GM08714 (cell line): Measurements from ENCODE around the gene CD9.

ENCODE experiments used
- H3K4me3 ChIP-seq: fragments of 200-500 bp; sonication (Bioruptor generic); 2 replicates; pipeline ENCODE4 v1.5.1; 2014; ENCODE audit warnings: mild to moderate bottlenecking, low read length, inconsistent platforms
- ZNF274 ChIP-seq: IDR thresholded peaks from 2 replicates; pipeline ENCODE4 v1.6.1; 2012; ENCODE audit warnings: mild to moderate bottlenecking, low read depth, low read length

The CD9 gene

DNA sequence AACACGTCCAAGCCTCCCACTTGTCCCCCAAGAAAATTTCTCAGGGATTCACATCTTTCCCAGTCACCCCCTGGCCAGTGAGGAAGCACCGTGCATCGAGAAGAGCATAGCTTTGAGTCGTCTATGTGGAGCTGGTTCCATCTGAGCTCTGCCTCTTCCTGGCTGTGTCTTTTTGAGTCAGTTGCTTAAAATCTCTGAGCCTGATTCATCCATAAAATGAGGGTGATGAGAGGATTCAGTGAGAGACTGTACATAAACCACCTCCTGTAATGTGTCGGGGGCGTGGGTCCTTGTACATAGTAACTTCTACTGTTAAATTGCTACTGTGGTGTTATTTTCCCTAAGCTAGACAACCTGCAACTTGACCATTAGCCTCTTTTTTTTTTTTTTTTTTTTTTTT, 13.8 kb downstream of the CD9 start:
- TF ChIP-seq ZNF274: no peak
- H3K4me3 ChIP-seq: no peak overlapping the region

DNA sequence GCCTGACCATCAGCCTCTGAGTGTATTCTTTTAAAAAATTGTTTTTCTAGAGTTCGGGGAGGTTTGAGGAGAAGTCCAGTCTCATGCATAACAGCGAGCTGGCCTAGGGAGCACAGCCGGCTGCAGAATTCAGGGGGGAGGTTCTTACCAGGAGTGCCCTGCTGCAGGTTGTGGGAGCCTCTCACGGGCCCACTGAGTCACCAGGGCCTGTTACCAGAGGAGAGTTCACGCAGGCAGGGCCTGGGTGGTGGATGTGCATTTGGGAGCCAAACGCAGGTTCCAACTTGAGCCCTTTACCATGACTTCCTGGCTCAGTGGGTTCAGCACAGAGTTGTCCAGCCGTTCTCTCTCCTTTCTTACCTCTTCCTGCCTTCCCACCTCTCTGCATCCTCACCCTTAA, 14.4 kb downstream of the CD9 start:
- H3K4me3 ChIP-seq: no peak overlapping the region
- no peak for TF ChIP-seq ZNF274

DNA sequence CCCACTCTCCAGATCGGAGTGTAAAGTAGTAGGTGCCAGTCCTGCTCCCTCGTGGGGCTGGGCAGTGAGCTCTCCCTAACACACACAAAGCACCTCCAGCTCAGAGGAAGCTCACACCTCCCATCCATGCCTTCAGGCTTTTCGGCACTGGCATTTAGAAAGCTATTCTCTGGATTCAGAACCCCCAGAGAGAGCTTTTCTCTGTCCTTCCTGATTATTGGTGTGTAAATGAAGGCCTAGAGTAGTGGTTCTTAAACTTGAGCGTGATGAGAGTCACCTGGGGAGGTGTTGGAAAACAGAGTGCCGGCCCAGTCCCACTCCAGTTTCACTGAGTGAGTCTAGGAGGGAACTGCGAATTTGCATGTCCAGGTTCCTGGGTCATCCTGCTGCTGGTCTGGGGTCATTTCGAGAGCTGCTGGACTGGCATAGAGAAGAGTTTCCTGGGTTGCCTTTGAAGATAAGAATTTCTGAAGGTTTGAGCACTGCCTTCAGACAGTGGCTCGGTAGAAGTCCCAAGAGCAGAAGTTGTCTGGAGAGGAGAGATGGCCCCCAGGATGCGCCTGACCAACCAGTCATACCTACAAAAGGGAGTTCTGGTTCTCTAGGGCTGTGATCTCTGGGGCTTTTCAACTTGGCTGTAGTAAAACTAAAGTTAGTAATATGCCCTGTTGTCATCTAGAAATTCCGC, 15.1 kb downstream of the CD9 start:
- H3K4me3 ChIP-seq: no peak overlapping the region
- TF ChIP-seq ZNF274: no peak

DNA sequence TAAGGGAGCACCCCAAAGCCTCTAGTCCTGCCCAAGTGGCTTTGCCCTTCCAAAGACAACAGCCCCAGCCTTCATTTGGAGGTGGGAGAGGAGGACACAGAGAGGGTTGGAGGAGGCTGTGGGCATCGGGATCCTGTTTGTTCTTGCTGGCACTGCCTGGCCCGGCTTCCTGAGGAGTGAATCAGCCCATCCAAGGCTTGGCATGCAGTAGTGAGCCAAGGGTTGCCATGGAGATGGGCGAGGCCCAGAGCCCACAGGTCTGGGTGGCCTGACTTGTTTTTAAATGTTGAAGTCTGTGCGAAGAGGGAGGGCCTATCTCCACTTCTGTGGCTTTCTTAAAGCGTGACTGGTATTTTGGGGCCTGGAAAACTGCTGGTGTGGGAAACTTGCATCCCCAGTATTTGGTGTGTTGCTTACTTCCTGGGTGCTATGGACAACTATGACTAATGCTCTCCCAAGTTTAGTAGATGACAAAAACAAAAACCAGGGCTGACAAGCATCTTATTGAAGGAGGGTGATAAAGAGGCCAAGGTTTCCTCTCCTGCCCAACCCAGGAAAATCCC, 15.8 kb downstream of the CD9 start:
- TF ChIP-seq ZNF274: no peak
- H3K4me3 ChIP-seq: no peak overlapping the region

DNA sequence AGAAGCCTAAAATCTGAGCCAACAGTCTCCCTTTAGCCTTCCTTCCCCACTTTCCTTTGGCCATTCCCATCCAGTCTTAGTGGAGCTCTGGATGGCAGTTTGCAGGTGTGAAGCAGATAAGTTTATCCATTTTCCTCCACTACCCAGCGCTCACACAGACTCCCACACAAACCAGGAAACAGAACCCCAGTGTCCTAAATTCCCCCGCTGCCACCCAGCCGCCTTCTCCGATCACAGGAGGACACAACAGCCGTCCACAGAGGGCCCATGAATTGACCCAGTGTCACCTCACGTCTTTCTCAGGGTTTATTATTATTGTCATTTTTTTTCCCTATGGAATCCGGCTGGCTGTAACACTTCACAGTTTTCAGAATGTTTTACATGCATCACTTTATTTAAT, 16.4 kb downstream of the CD9 start:
- no peak overlapping the region for H3K4me3 ChIP-seq
- no peak for TF ChIP-seq ZNF274

DNA sequence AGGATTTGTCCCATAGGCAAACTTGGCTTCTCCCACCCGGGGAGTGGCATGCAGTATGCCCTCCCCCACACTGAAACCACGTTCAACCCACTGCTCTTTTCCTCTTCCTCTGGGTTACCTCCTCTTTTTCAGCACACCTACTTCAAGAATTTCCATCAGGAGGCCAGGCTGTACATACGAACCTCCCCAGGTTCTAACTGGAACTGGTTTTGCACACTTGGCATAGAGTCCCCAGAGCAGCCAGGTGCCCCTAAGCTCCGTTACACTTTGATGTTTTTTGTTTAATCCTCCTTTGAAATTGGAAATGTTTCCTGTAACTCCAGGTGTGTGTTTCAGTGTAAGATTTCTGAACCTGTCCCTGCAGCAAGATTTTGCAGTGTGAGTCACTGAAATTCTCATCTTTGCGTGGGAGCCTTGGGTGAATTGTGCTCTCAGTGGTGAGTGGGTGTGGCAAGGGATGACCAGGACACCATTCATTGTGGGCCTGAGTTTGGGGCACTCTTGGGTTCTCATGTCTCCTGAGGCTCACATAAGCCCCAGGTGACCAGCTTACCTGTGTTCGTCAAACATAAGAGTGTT, 18.2 kb downstream of the CD9 start:
- TF ChIP-seq ZNF274: no peak
- H3K4me3 ChIP-seq: no peak overlapping the region

DNA sequence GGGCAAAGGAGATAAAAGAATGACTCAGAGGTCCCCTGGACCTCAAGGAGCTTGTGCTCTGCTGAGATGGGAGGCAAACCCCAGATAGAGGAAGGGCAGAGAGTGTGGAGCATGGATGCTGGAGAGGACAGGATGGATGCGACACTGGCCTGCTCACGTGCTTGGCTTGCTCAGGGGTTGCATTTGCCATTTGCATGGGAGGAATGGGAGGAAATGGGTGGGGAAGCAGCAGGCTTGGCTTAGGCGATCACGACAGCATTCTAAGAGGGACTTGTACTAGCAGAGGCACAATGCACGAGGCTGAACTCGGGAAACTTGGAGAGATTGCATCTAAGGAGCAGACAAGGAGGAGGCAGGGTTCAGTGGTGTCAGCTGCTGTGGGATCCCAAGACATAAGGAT, 19.8 kb downstream of the CD9 start:
- H3K4me3 ChIP-seq: no peak overlapping the region
- no peak for TF ChIP-seq ZNF274

DNA sequence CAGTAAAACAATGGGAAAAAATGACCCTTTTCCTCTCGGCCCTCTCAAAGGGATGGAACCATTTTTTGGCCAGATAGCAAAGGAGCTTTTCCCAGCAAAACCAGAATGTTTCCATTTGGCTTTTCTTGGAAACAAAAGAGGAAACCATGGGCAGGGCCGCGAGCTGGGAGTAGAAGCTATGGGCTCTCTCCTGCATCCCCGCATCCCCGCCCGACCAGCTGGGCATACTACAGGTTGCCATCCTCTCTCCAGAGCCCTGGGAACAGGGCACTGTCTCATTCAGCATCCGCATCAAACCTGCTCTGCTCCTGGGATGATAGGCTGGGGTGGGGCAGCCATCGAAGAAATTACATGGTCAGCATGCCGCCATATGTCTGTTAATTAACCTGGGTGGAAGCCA, 20.9 kb downstream of the CD9 start:
- H3K4me3 ChIP-seq: no peak overlapping the region
- no peak for TF ChIP-seq ZNF274

DNA sequence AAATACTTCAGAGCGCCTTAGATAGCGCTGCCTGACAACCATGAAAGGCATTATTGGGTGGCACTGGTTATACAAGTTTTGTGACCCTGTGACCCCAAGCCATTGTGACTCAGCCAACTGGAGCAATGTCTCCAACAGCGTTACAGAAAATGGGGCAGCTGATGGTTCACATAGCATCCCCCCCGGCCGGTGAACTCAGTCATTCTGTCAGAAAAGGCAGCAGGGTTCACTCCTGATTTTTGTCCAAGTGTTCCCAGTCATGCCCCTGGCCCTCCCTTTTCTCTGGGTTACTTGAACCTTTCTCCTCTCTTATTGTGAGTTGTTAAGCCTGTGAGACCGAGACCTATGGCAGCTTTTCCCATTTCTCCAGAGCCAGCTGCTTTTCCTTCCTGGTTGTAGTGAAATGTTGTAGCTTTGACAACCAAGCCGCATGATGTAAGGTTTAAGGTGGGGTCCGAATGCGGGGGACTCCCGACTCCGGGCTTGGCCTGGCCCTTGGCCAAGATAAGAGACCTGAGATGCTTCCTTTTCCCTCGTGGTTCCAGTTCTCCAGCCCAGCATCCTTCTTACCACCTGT, 22.0 kb downstream of the CD9 start:
- no peak for TF ChIP-seq ZNF274
- no peak overlapping the region for H3K4me3 ChIP-seq

DNA sequence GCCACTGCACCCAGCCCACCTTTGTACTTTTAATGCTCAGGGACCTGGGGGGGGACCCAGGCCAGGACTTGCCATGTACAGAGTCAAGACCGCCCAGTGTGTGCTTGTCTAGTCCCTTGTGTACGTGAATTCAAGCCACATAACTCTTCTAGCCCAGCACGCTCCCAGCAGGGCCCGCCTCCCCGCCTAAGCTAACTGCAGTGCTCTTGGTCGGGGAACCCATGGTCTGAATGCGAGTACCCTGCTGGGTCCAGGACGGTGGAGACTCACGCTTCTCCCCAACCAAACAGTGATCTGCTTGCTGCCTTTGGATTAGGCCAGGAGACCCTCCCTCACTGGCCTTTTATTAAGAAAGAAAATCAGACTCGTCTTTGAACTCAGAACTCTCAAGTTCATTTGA, 23.3 kb downstream of the CD9 start:
- no peak for TF ChIP-seq ZNF274
- H3K4me3 ChIP-seq: no peak overlapping the region

DNA sequence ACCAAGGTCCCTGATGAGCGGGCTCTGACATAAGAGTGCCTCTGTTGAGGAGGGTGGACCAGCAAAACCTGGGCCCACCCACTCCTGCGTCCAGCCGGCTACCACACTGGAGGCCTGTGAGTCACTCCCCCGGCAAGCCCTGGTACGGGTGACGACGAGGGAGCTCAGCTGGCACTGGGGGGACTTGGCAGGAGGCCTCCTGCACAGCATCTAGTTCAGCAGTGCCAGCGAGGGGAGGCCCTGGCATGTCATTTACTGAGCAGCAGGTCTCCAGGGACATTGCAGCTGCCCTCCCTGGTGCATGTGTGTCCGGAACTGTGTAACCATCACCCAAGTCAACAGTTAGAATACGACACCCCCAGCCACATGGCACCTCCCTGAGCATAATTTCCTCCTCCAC, 24.4 kb downstream of the CD9 start:
- no peak for TF ChIP-seq ZNF274
- H3K4me3 ChIP-seq: no peak overlapping the region

DNA sequence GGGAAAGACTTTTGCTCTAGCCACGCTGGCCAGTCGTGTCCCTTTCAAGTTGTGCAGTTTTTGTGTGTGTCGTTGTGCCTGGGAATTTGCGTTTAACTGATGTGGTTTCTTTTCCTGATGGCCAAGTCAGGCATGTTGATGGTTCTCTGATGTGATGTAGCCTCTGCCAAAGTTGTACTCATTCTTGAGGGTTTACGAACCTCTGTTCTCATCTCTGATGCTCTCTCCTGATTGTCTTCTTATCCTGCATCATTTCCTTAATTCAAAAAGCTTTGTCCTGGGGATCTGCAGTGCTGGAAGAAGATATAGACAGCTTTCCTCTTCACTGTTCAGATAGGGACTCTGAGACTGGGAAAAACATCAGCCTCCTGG, 25.4 kb downstream of the CD9 start:
- no peak for TF ChIP-seq ZNF274
- no peak overlapping the region for H3K4me3 ChIP-seq

DNA sequence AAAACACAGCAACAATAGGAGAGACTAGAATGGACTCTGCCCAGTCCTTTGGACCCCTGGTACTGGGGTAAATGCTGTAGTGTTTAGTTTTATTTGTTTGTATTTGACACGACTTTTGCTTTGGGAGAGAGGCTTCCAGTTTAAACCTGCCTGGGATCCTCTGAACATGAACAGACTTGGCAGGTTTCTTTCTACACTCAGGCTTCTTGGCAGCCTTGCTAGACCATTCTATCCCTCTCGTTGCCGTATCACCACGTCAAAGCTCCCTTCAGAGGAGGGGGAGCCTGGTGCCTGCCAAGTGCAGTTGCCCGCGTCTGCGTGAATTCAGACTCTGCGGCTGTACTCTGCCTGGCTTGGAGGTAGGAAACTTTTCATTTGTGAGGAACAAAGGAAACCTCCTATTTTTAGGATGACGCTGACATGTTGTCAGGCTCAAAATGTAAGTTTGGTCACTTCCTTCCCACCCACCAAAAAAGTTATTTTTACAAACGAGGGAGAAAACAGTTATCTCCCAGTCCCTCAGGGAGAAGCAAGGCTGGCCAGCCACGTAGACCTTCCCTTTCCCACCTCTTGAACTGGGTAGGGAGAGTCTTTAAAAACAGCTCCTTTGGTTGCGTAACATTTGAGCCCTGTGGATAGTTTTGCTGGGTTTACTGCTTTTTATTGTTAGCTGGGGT, 25.9 kb downstream of the CD9 start:
- no peak overlapping the region for H3K4me3 ChIP-seq
- no peak for TF ChIP-seq ZNF274

DNA sequence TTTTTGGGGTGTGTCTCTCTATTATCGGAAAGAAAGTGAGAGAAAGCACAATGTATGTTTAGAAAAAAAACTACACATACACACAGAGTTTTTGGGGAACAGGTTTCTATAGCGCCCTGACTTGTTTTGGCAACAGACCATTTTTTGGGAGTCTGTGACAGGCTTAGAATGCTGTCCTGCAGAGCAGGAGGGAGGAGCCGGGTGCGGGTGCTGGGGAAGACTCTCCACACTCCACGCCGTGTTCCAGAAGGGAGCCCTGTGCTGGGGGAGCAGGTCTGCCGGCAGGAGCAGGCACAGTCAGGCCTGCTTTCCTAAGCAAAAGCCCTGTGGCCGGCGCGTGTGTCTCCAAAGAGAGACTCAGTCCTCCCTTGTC, 26.5 kb downstream of the CD9 start:
- no peak overlapping the region for H3K4me3 ChIP-seq
- no peak for TF ChIP-seq ZNF274
